ENCODE data around the gene LINGO3.

DNA sequence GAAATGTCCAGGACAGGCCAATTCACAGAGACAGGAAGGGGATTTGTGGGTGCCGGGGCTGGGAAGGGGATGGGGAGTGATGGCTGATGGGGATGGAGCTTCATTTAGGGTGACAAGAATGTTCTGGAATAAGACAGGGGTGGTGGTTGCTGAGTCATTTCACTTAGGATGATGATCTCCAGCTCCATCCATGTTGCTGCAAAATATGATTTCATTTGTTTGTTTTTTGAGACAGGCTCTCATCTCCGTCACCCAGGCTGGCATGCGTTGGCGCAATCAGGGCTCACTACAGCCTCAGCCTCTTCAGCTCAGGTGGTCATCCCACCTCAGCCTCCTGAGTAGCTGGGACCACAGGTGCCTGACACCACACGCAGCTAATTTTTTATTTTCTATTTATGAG lies 48.6 kb downstream of the LINGO3 start:
- TF ChIP-seq GATA3 (IDR thresholded peaks at IDR 0.05; ENCODE audit: low read depth, low read length), result no peak
- TF ChIP-seq GATA2 (IDR thresholded peaks at IDR 0.05; ENCODE audit: low read depth, low read length), result no peak
